Measurements from ENCODE around the gene NRCAM. TPM values are rescaled to one million over a fixed set of nuclear protein-coding genes. Genes with fewer than 3 reads are reported as not detected.
"Not testable (repeated sequence)": the region's sequence is repeated elsewhere in the genome, so short reads cannot be mapped to it uniquely, and the experiment has no call there.

Gene NRCAM
- total RNA-seq, 1 donor from 2014 or later: 9.5 TPM

DNA sequence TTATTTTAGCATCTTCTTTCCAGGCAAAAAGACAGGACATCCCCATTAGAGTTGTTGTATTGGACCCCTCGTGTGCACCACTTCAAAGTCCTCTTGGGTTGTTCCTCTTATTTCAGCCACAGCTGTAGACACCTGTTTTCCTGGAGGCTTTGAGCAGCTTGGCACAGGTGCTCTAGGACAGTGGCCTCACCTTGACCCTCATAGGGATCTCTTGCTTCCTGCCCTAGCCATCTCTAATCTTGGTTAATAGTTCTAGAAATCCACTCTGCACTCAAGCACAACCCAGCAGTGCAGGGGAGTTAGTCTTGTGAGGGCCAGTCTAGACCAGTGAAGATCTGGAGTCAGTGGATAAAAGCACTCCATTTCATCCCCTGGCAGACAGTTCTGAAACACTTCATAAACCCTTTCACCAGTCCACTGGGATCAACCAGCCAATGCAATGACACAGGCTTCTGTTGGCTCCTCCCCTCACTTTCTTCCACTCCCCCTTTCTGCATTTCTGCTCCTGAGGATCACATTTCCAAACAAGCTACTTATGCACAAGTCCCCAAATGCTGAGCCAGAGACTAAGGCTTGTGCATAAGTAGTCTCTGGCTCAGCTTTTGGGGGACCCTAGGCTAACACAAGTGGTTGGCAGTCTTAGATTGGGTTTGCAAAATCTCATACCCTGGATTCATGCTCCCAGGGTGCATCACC, 194.5 kb downstream of the NRCAM start:
- Mint-ChIP-seq H3K27ac (ENCODE audit: unreplicated experiment) (no peak overlapping the region), H3K4me3 (ENCODE audit: unreplicated experiment) (no peak overlapping the region), H3K27me3 (ENCODE audit: low read depth) (no peaks in the 10 kb centered on the region), H3K9me3 (ENCODE audit: low read depth) (peaks cover 7% of the 10 kb centered on the region), H3K4me1 (ENCODE audit: low read depth) (peaks cover 5% of the 10 kb centered on the region), H3K36me3 (ENCODE audit: low read depth) (no peaks in the 10 kb centered on the region)
- TF ChIP-seq CTCF (IDR thresholded peaks at IDR 0.05): no peak
- no peak for DNase-seq (ENCODE audit: low spot score)

- not testable (repeated sequence) for H3K9me3 Mint-ChIP-seq (ENCODE audit: low read depth); H3K27ac Mint-ChIP-seq (ENCODE audit: unreplicated experiment); H3K4me3 Mint-ChIP-seq (ENCODE audit: unreplicated experiment)
These were observed 196.8 kb downstream of the NRCAM start for GRCh38 chr7:108259447-108259846.

DNA sequence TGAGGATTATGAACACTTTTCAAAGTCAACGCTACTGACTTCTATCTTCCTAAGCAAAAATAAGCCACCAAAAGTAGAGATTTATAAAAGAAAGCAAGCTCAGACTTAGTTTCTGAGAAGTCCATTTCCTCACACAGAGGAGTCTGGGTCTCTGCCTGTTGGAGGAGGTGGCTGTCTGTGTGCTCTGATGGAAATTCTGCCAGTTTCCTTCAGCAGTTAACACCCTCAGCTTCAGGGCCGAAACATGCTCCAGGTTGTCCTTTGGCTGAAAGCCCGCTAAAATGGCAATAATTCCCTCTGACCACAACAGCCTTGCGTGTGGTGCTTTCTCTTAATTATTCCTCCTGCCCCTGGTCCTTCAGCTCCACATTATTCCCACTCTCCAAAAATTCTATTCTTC, 198.3 kb downstream of the NRCAM start:
- Mint-ChIP-seq H3K4me1 (ENCODE audit: low read depth) (peaks cover 8% of the 10 kb centered on the region), H3K4me3 (ENCODE audit: unreplicated experiment) (no peak overlapping the region), H3K27me3 (ENCODE audit: low read depth) (no peaks in the 10 kb centered on the region), H3K9me3 (ENCODE audit: low read depth) (peaks cover 7% of the 10 kb centered on the region), H3K27ac (ENCODE audit: unreplicated experiment) (no peak overlapping the region), H3K36me3 (ENCODE audit: low read depth) (no peaks in the 10 kb centered on the region)
- no peak for TF ChIP-seq CTCF (IDR thresholded peaks at IDR 0.05)
- no peak for DNase-seq (ENCODE audit: low spot score)

More at GRCh38 chr7:108259447-108259846, 196.8 kb downstream of the NRCAM start:
- not testable (repeated sequence) for DNase-seq (ENCODE audit: low spot score); H3K4me1 Mint-ChIP-seq (ENCODE audit: low read depth); H3K36me3 Mint-ChIP-seq (ENCODE audit: low read depth); H3K27me3 Mint-ChIP-seq (ENCODE audit: low read depth)

DNA sequence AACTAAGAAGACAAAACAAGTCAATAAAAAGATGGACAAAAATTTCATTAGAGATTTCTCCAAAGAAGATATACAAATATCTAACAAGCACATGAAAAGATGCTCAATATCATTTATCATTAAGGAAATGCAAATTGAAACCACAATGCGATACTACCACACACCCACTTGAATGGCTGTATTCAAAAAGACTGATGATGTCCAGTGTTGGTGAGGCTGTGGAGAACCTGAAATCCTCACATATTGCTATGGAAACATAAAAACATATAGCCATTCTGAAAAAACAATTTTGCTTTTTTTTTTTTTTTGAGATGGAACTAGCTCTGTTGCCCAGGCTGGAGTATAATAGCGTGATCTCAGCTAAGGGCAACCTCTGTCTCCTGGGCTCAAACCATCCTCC, 202.0 kb downstream of the NRCAM start:
- Mint-ChIP-seq H3K4me3 (ENCODE audit: unreplicated experiment) (no peak overlapping the region), H3K9me3 (ENCODE audit: low read depth) (peaks cover 2% of the 10 kb centered on the region), H3K4me1 (ENCODE audit: low read depth) (peaks cover 11% of the 10 kb centered on the region), H3K27me3 (ENCODE audit: low read depth) (no peaks in the 10 kb centered on the region), H3K36me3 (ENCODE audit: low read depth) (no peaks in the 10 kb centered on the region), H3K27ac (ENCODE audit: unreplicated experiment) (no peak overlapping the region)
- no peak for DNase-seq (ENCODE audit: low spot score)
- no peak for TF ChIP-seq CTCF (IDR thresholded peaks at IDR 0.05)

- Mint-ChIP-seq H3K4me1 (ENCODE audit: low read depth) (peaks cover 11% of the 10 kb centered on the region), H3K4me3 (ENCODE audit: unreplicated experiment) (no peak overlapping the region), H3K36me3 (ENCODE audit: low read depth) (no peaks in the 10 kb centered on the region), H3K27ac (ENCODE audit: unreplicated experiment) (no peak overlapping the region), H3K9me3 (ENCODE audit: low read depth) (no peaks in the 10 kb centered on the region), H3K27me3 (ENCODE audit: low read depth) (no peaks in the 10 kb centered on the region)
- no peak for DNase-seq (ENCODE audit: low spot score)
- TF ChIP-seq CTCF (IDR thresholded peaks at IDR 0.05): no peak
These were observed 202.8 kb downstream of the NRCAM start for GRCh38 chr7:108253275-108254044.
